Hepatocyte (in vitro differentiated cells): ENCODE results near the gene USP54. TPM values are rescaled to one million over a fixed set of nuclear protein-coding genes. Genes with fewer than 3 reads are reported as not detected.

Experiments
- DNase-seq: peaks from one replicate; pipeline ENCODE4 v3.0.0-alpha.2; 2016; ENCODE audit warnings: low spot score
- H2AFZ ChIP-seq: fragments of 200-600 bp; sonication (generic); 2 replicates; pipeline ENCODE4 v1.6.0; 2016; ENCODE audit warnings: antibody characterized with exemption, mild to moderate bottlenecking
- H3K27ac ChIP-seq: fragments of 200-600 bp; sonication (generic); 2 replicates; pipeline ENCODE4 v1.5.1; 2016; ENCODE audit warnings: mild to moderate bottlenecking
- H3K27me3 ChIP-seq: fragments of 200-600 bp; sonication (generic); 2 replicates; pipeline ENCODE4 v1.6.1; 2016
- H3K36me3 ChIP-seq: fragments of 200-600 bp; sonication (generic); replicated peaks from 2 replicates; pipeline ENCODE4 v1.5.1; 2016; ENCODE audit warnings: low read depth; ENCODE audit not compliant: insufficient read depth
- H3K4me1 ChIP-seq: fragments of 200-600 bp; sonication (generic); 2 replicates; pipeline ENCODE4 v1.5.1; 2016; ENCODE audit warnings: mild to moderate bottlenecking, moderate library complexity; ENCODE audit not compliant: insufficient read depth
- H3K4me2 ChIP-seq: fragments of 200-600 bp; sonication (generic); 2 replicates; pipeline ENCODE4 v1.6.0; 2016
- H3K4me3 ChIP-seq: fragments of 200-600 bp; sonication (generic); 2 replicates; pipeline ENCODE4 v1.5.1; 2016; ENCODE audit warnings: mild to moderate bottlenecking
- H3K79me2 ChIP-seq: fragments of 200-600 bp; sonication (generic); 2 replicates; pipeline ENCODE4 v1.6.0; 2017; ENCODE audit warnings: mild to moderate bottlenecking
- H3K9me2 ChIP-seq: fragments of 200-600 bp; sonication (generic); replicated peaks from 2 replicates; pipeline ENCODE4 v1.6.0; 2017; ENCODE audit warnings: mild to moderate bottlenecking; ENCODE audit not compliant: insufficient read depth
- H3K9me3 ChIP-seq: fragments of 200-600 bp; sonication (generic); 2 replicates; pipeline ENCODE4 v1.5.1; 2016; ENCODE audit warnings: low read depth, mild to moderate bottlenecking
- H4K20me1 ChIP-seq: fragments of 200-600 bp; sonication (generic); 2 replicates; pipeline ENCODE4 v1.6.0; 2016; ENCODE audit warnings: mild to moderate bottlenecking; ENCODE audit not compliant: insufficient read depth, poor library complexity, severe bottlenecking
- EZH2 ChIP-seq: fragments of 200-600 bp; sonication (generic); IDR thresholded peaks from 2 replicates; pipeline ENCODE4 v1.6.1; 2016; ENCODE audit warnings: antibody characterized with exemption, mild to moderate bottlenecking, borderline replicate concordance
- EZH2phosphoT487 ChIP-seq: fragments of 200-600 bp; sonication (generic); IDR thresholded peaks from one replicate; pipeline ENCODE4 v1.6.1; 2018; ENCODE audit warnings: antibody characterized with exemption, mild to moderate bottlenecking, low read depth, moderate library complexity; ENCODE audit not compliant: unreplicated experiment, severe bottlenecking
- WGBS: methylation state at CpG from one replicate; pipeline ENCODE4 v1.1.6; 2016; ENCODE audit warnings: low lambda C conversion rate; ENCODE audit errors: missing lambda C conversion rate; 5-methylcytosine and 5-hydroxymethylcytosine counted together
- polyA plus RNA-seq: library from polyadenylated mRNA; unstranded; fragments of >200 nt; fragmentation: Nextera tagmentation; extraction: Ambion mirVana; gene quantifications from 2 replicates; pipeline ENCODE4 v1.2.1, GENCODE V29; 2016
- total RNA-seq: library from RNA; depleted of rRNA; stranded (reverse); fragments of >200 nt; gene quantifications from 2 replicates; pipeline ENCODE4 v1.2.3, GENCODE V29; 2014
- TF ChIP-seq, protein P1 (sequence below): fragments of 200-600 bp; sonication (generic); IDR thresholded peaks from 2 replicates; pipeline ENCODE4 v1.5.1; 2016; ENCODE audit warnings: antibody characterized with exemption, mild to moderate bottlenecking; ENCODE audit not compliant: poor library complexity

USP54 gene
- total and polyA plus RNA-seq, 2 experiments from 2014 or later, result 13.2 to 61.6 TPM

DNA sequence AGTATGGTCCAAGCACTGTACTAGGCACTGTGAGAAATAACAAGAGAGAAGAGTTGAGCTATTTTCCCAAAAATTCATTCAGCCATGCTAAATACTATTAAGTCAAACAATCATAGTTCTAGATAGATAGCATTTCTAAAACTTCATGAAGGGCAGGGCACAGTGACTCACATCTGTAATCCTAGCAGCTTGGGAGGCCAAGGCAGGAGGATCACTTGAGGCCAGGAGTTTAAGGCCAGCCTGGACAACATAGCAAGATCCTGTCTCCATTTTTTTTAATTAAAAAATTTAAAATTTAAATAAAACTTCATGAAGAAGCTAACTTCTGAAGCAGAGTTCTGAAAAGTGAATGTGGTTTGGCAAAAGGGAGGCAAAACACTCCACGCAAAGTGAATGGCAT, 29.9 kb downstream of the USP54 start:
- H3K79me2 ChIP-seq, result no peaks in the 10 kb centered on the region
- TF ChIP-seq EZH2 (no peak), EZH2phosphoT487 (no peak)
- TF ChIP-seq, protein P1, sequence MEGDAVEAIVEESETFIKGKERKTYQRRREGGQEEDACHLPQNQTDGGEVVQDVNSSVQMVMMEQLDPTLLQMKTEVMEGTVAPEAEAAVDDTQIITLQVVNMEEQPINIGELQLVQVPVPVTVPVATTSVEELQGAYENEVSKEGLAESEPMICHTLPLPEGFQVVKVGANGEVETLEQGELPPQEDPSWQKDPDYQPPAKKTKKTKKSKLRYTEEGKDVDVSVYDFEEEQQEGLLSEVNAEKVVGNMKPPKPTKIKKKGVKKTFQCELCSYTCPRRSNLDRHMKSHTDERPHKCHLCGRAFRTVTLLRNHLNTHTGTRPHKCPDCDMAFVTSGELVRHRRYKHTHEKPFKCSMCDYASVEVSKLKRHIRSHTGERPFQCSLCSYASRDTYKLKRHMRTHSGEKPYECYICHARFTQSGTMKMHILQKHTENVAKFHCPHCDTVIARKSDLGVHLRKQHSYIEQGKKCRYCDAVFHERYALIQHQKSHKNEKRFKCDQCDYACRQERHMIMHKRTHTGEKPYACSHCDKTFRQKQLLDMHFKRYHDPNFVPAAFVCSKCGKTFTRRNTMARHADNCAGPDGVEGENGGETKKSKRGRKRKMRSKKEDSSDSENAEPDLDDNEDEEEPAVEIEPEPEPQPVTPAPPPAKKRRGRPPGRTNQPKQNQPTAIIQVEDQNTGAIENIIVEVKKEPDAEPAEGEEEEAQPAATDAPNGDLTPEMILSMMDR, result no peak
- no peak overlapping the region for H3K4me2 ChIP-seq
- H3K4me3 ChIP-seq, result no peak overlapping the region
- H3K27ac ChIP-seq, result no peak overlapping the region
- H3K9me3 ChIP-seq, result no peaks in the 10 kb centered on the region
- DNase-seq, result no peak
- H3K36me3 ChIP-seq, result no peaks in the 10 kb centered on the region
- H2AFZ ChIP-seq, result no peak overlapping the region
- H3K27me3 ChIP-seq, result no peaks in the 10 kb centered on the region
- H4K20me1 ChIP-seq, result peaks cover 2% of the 10 kb centered on the region
- H3K9me2 ChIP-seq, result no peaks in the 10 kb centered on the region
- WGBS, result 96% methylated on average over 1 of the region's 1 CpG
- H3K4me1 ChIP-seq, result no peaks in the 10 kb centered on the region

DNA sequence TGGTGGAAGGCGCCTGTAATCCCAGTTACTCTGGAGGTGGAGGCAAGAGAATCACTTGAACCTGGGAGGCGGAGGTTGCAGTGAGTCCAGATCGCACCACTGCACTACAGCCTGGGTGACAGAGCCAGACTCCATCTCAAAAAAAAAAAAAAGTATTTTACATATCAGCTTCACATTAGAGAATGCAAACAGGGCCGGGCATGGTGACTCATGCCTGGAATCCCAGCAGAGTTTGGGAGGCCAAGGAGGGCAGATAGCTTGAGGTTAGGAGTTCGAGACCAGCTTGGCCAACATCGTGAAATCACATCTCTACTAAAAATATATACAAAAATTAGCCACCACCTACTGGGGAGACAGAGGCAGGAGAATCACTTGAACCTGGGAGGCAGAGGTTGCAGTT, 31.6 kb downstream of the USP54 start:
- H3K27me3 ChIP-seq, result no peaks in the 10 kb centered on the region
- H3K4me1 ChIP-seq, result no peaks in the 10 kb centered on the region
- WGBS, result 96% methylated on average over 6 of the region's 6 CpGs
- no peaks in the 10 kb centered on the region for H3K79me2 ChIP-seq
- no peak for DNase-seq
- H3K9me3 ChIP-seq, result no peaks in the 10 kb centered on the region
- no peaks in the 10 kb centered on the region for H3K36me3 ChIP-seq
- TF ChIP-seq EZH2 (no peak), EZH2phosphoT487 (no peak)
- TF ChIP-seq, protein P1, result no peak
- no peak overlapping the region for H2AFZ ChIP-seq
- H4K20me1 ChIP-seq, result peaks cover 2% of the 10 kb centered on the region
- no peak overlapping the region for H3K4me2 ChIP-seq
- H3K27ac ChIP-seq, result no peak overlapping the region
- no peak overlapping the region for H3K4me3 ChIP-seq
- no peaks in the 10 kb centered on the region for H3K9me2 ChIP-seq

DNA sequence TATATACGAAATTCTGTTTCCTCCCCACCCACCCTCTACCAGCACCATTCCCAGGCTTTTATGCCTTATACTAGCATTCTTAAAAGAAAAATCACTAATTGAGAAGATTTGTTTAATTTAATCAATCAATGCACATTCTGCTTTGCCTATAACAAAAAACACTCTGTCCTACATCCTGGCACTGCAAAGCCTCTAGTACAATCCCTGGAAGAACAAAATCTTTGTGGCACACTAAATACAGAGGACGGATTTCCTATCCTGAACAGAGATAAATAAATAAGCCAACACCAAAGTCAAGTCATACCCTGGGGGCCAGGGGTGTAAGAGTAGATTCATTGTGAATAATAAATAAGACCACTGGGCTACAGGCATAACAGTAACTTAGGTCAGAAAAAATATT, 34.3 kb downstream of the USP54 start:
- 93% methylated on average over 2 of the region's 2 CpGs for WGBS
- peaks cover 3% of the 10 kb centered on the region for H3K79me2 ChIP-seq
- no peak for TF ChIP-seq EZH2phosphoT487
- TF ChIP-seq, protein P1, result no peak
- TF ChIP-seq EZH2, result no peak
- H3K4me1 ChIP-seq, result no peaks in the 10 kb centered on the region
- no peak overlapping the region for H2AFZ ChIP-seq
- DNase-seq, result no peak
- H4K20me1 ChIP-seq, result peaks cover 2% of the 10 kb centered on the region
- H3K27me3 ChIP-seq, result no peaks in the 10 kb centered on the region
- H3K27ac ChIP-seq, result no peak overlapping the region
- H3K4me2 ChIP-seq, result no peak overlapping the region
- no peaks in the 10 kb centered on the region for H3K36me3 ChIP-seq
- no peak overlapping the region for H3K4me3 ChIP-seq
- no peaks in the 10 kb centered on the region for H3K9me2 ChIP-seq
- H3K9me3 ChIP-seq, result no peaks in the 10 kb centered on the region

DNA sequence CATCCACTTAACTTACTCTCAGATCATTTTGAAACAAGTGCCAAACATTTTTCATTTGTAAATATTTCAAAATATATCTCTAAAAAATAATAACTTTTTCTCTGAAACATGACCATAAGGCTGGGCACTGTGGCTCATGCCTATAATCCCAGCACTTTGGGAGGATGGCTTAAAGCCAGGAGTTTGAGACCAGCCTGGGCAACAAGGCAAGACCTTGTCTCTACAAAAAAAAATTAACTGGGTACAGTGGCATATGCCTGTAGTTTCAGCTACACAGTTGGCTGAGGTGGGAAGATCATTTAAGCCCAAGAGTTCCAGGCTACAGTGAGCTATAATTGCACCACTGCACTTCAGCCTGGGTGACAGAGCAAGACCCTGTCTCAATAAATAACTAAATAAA, 36.4 kb downstream of the USP54 start:
- H3K4me3 ChIP-seq, result no peak overlapping the region
- no peaks in the 10 kb centered on the region for H3K9me3 ChIP-seq
- H3K79me2 ChIP-seq, result peaks cover 9% of the 10 kb centered on the region
- no peaks in the 10 kb centered on the region for H3K4me1 ChIP-seq
- H2AFZ ChIP-seq, result no peak overlapping the region
- H3K27ac ChIP-seq, result no peak overlapping the region
- TF ChIP-seq EZH2 (no peak), EZH2phosphoT487 (no peak)
- TF ChIP-seq, protein P1, result no peak
- no peak for DNase-seq
- H4K20me1 ChIP-seq, result no peaks in the 10 kb centered on the region
- H3K4me2 ChIP-seq, result no peak overlapping the region
- no peaks in the 10 kb centered on the region for H3K9me2 ChIP-seq
- H3K36me3 ChIP-seq, result no peaks in the 10 kb centered on the region
- no peaks in the 10 kb centered on the region for H3K27me3 ChIP-seq
